ENCODE measurements around the gene LMOD1. TPM values are rescaled to one million over a fixed set of nuclear protein-coding genes. Genes with fewer than 3 reads are reported as not detected.

LMOD1 gene
- total RNA-seq, 1 donor from 2014 or later = 0.37 TPM

DNA sequence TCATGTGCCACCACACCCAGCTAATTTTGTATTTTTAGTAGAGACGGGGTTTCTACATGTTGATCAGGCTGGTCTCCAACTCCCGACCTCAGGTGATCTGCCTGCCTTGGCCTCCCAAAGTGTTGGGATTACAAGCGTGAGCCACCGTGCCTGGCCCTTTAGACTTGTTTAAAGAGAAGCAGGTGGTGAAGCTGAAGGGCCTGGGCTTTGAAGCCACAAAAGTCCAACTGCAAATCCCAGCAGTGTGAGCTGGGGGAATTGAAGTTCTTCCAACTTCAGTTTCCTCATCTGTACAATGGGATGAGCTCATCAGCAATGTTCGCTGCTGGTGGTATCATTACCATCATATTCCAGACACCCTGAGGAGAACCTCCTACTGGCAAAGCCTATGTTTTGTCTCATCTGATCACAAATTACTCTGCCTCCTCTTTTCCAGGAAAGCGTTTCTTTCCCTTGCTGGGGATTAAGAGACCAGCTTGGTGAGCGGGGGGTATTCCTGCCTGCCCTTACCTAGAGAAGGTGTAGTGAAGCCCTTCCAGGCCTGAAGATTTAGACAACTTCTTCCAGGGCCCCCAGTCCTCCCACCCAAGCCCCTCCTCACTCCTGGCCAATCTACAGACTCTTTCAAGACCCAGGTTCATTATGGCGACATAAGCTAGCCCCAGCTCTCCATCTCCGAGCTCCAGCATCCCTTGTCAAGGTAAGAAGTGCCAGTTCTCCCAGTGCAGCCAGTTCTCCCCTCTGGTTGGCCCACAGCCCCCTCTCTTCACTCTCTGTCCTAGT, 60.1 kb downstream of the LMOD1 start:
- no peak overlapping the region for H3K4me3 Mint-ChIP-seq
- no peak overlapping the region for H3K4me3 ChIP-seq
- H3K9ac ChIP-seq = no peak overlapping the region
- no peak for DNase-seq (ENCODE audit: low spot score)
- no peak for TF ChIP-seq EZH2 (IDR thresholded peaks at IDR 0.05)
- TF ChIP-seq, protein P1, sequence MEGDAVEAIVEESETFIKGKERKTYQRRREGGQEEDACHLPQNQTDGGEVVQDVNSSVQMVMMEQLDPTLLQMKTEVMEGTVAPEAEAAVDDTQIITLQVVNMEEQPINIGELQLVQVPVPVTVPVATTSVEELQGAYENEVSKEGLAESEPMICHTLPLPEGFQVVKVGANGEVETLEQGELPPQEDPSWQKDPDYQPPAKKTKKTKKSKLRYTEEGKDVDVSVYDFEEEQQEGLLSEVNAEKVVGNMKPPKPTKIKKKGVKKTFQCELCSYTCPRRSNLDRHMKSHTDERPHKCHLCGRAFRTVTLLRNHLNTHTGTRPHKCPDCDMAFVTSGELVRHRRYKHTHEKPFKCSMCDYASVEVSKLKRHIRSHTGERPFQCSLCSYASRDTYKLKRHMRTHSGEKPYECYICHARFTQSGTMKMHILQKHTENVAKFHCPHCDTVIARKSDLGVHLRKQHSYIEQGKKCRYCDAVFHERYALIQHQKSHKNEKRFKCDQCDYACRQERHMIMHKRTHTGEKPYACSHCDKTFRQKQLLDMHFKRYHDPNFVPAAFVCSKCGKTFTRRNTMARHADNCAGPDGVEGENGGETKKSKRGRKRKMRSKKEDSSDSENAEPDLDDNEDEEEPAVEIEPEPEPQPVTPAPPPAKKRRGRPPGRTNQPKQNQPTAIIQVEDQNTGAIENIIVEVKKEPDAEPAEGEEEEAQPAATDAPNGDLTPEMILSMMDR (IDR thresholded peaks at IDR 0.05) = no peak
- TF ChIP-seq EZH2phosphoT487 (IDR thresholded peaks at IDR 0.05) = no peak
- H3K4me2 ChIP-seq = no peak overlapping the region
- H3K36me3 ChIP-seq = no peaks in the 10 kb centered on the region
- peaks cover 11% of the 10 kb centered on the region for H3K4me1 Mint-ChIP-seq
- H3K27me3 ChIP-seq = peaks cover 14% of the 10 kb centered on the region
- H3K79me2 ChIP-seq (ENCODE audit: low read depth) = no peaks in the 10 kb centered on the region
- H2AFZ ChIP-seq (replicated peaks) = no peak overlapping the region
- H4K20me1 ChIP-seq (ENCODE audit: low read depth) = no peaks in the 10 kb centered on the region
- peaks cover 9% of the 10 kb centered on the region for H3F3A ChIP-seq (ENCODE audit: low read depth)
- H3K27ac ChIP-seq = no peak overlapping the region
- no peaks in the 10 kb centered on the region for H3K9me3 ChIP-seq (ENCODE audit: low read depth)
- no peak overlapping the region for H3K27ac Mint-ChIP-seq
- no peaks in the 10 kb centered on the region for H3K9me3 Mint-ChIP-seq
- peaks cover 7% of the 10 kb centered on the region for H3K4me1 ChIP-seq
- H3K36me3 Mint-ChIP-seq = no peaks in the 10 kb centered on the region
- peaks cover 7% of the 10 kb centered on the region for H3K27me3 Mint-ChIP-seq (ENCODE audit: insufficient read depth, low read depth)

DNA sequence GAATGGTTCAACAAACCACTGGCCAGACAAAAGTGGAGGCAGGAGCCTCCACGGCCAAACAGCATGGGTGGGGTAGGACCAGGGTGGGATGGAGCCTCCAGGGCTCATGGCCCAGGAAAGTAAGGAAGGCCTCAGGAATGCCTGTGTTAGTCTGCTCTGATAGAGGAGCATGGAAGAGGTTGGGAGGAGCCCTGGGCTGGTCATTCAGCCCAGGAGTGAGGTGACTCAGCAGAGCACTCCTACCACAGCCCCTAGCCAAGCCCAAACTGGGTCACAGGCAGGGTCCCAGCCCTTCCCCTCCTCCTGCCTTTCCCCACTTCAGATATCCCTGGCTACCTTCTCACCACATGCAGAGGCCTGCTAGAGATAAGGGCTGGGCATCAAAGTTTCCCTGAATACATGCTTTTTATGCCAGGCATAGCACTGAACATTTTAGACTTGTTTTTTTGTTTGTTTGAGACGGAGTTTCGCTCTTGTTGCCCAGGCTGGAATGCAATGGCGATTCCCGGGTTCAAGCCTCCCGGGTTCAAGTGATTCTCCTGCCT, 60.7 kb downstream of the LMOD1 start:
- no peak for DNase-seq (ENCODE audit: low spot score)
- Mint-ChIP-seq H3K27me3 (ENCODE audit: insufficient read depth, low read depth) (peaks cover 7% of the 10 kb centered on the region), H3K4me1 (peaks cover 11% of the 10 kb centered on the region), H3K27ac (no peak overlapping the region), H3K4me3 (no peak overlapping the region), H3K36me3 (no peaks in the 10 kb centered on the region), H3K9me3 (no peaks in the 10 kb centered on the region)
- TF ChIP-seq, protein P1 (IDR thresholded peaks at IDR 0.05) = no peak
- TF ChIP-seq EZH2phosphoT487 (IDR thresholded peaks at IDR 0.05) (no peak), EZH2 (IDR thresholded peaks at IDR 0.05) (no peak)
- peaks cover 14% of the 10 kb centered on the region for H3K27me3 ChIP-seq
- H3K4me3 ChIP-seq = no peak overlapping the region
- no peak overlapping the region for H3K27ac ChIP-seq
- H2AFZ ChIP-seq (replicated peaks) = no peak overlapping the region
- H4K20me1 ChIP-seq (ENCODE audit: low read depth) = no peaks in the 10 kb centered on the region
- H3K4me1 ChIP-seq = peaks cover 7% of the 10 kb centered on the region
- no peak overlapping the region for H3K4me2 ChIP-seq
- H3K9me3 ChIP-seq (ENCODE audit: low read depth) = no peaks in the 10 kb centered on the region
- no peaks in the 10 kb centered on the region for H3K79me2 ChIP-seq (ENCODE audit: low read depth)
- H3K9ac ChIP-seq = no peak overlapping the region
- no peaks in the 10 kb centered on the region for H3K36me3 ChIP-seq
- peaks cover 9% of the 10 kb centered on the region for H3F3A ChIP-seq (ENCODE audit: low read depth)

DNA sequence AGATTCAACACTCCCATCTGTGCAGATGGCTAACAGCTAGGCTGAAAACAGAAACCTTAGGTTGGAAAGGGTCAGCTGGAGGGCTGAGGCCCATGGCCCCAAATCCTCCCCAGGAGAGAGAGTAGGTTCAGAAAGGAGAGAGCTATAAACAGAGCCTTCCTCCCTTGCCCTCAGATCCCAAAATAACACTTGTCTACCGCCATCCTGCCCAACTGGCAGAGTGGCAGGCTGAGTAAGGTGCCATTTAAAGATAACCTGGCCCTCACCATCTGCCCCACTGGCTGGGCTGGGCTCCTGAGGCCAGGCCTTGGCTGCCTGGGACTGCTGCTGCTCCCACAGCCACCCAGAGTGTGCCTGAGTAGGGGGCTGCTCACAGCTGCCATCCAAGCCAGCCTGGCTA, 61.9 kb downstream of the LMOD1 start:
- Histone ChIP-seq H4K20me1 (ENCODE audit: low read depth) (no peaks in the 10 kb centered on the region), H3K9me3 (ENCODE audit: low read depth) (no peaks in the 10 kb centered on the region), H3K27me3 (peaks cover 6% of the 10 kb centered on the region), H3K36me3 (no peaks in the 10 kb centered on the region), H3K9ac (no peak overlapping the region), H3K4me3 (no peak overlapping the region), H3K27ac (no peak overlapping the region), H3K79me2 (ENCODE audit: low read depth) (no peaks in the 10 kb centered on the region), H3F3A (ENCODE audit: low read depth) (peaks cover 9% of the 10 kb centered on the region), H3K4me1 (peaks cover 7% of the 10 kb centered on the region), H2AFZ (replicated peaks) (no peak overlapping the region), H3K4me2 (no peak overlapping the region)
- no peak for TF ChIP-seq EZH2phosphoT487 (IDR thresholded peaks at IDR 0.05)
- TF ChIP-seq, protein P1 (IDR thresholded peaks at IDR 0.05) = no peak
- no peak for TF ChIP-seq EZH2 (IDR thresholded peaks at IDR 0.05)
- Mint-ChIP-seq H3K9me3 (no peaks in the 10 kb centered on the region), H3K4me3 (no peak overlapping the region), H3K27me3 (ENCODE audit: insufficient read depth, low read depth) (peaks cover 4% of the 10 kb centered on the region), H3K36me3 (peaks cover under 1% of the 10 kb centered on the region), H3K4me1 (peaks cover 9% of the 10 kb centered on the region), H3K27ac (no peak overlapping the region)
- no peak for DNase-seq (ENCODE audit: low spot score)
